HEK293 (cell line): ENCODE results near the gene USP33.

ENCODE experiments used
- GFI1B ChIP-seq: fragments of 450-650 bp; formaldehyde crosslinking; IDR thresholded peaks from 2 replicates; pipeline ENCODE4 v1.5.1; 2016; ENCODE audit warnings: missing biosample characterization, missing genetic modification characterization
- GLIS2 ChIP-seq: fragments of 450-650 bp; formaldehyde crosslinking; IDR thresholded peaks from 2 replicates; pipeline ENCODE4 v1.5.1; 2016; ENCODE audit warnings: missing biosample characterization, missing genetic modification characterization
- HOXD13 ChIP-seq: sonication (generic); formaldehyde crosslinking; IDR thresholded peaks from 2 replicates; pipeline ENCODE4 v1.8.0; 2022; ENCODE audit warnings: missing genetic modification reagents, borderline replicate concordance
- KLF1 ChIP-seq: fragments of 450-650 bp; formaldehyde crosslinking; IDR thresholded peaks from 2 replicates; pipeline ENCODE4 v1.5.1; 2016; ENCODE audit warnings: missing biosample characterization, missing genetic modification characterization
- OVOL3 ChIP-seq: fragments of 450-650 bp; formaldehyde crosslinking; IDR thresholded peaks from 2 replicates; pipeline ENCODE4 v1.5.1; 2016; ENCODE audit warnings: missing biosample characterization, missing genetic modification characterization
- PRDM2 ChIP-seq: fragments of 450-650 bp; formaldehyde crosslinking; IDR thresholded peaks from 2 replicates; pipeline ENCODE4 v1.5.1; 2016; ENCODE audit warnings: missing biosample characterization, missing genetic modification characterization, borderline replicate concordance
- SCRT2 ChIP-seq: fragments of 450-650 bp; formaldehyde crosslinking; IDR thresholded peaks from 2 replicates; pipeline ENCODE4 v1.5.1; 2016; ENCODE audit warnings: missing biosample characterization, missing genetic modification characterization
- SP3 ChIP-seq: fragments of 450-650 bp; formaldehyde crosslinking; IDR thresholded peaks from 2 replicates; pipeline ENCODE4 v1.5.1; 2016; ENCODE audit warnings: missing biosample characterization, missing genetic modification characterization
- ZNF133 ChIP-seq: fragments of 450-650 bp; formaldehyde crosslinking; IDR thresholded peaks from 2 replicates; pipeline ENCODE4 v1.5.1; 2016; ENCODE audit warnings: missing biosample characterization, missing genetic modification characterization
- ZNF157 ChIP-seq: fragments of 450-650 bp; formaldehyde crosslinking; IDR thresholded peaks from 2 replicates; pipeline ENCODE4 v1.5.1; 2016; ENCODE audit warnings: missing biosample characterization, missing genetic modification characterization
- ZNF16 ChIP-seq: fragments of 450-650 bp; formaldehyde crosslinking; IDR thresholded peaks from 2 replicates; pipeline ENCODE4 v1.5.1; 2016; ENCODE audit warnings: low read depth, missing biosample characterization, missing genetic modification characterization
- ZNF174 ChIP-seq: fragments of 450-650 bp; formaldehyde crosslinking; IDR thresholded peaks from 2 replicates; pipeline ENCODE4 v1.5.0; 2017; ENCODE audit warnings: missing biosample characterization, mild to moderate bottlenecking, missing genetic modification characterization
- ZNF214 ChIP-seq: fragments of 450-650 bp; formaldehyde crosslinking; IDR thresholded peaks from 2 replicates; pipeline ENCODE4 v1.5.1; 2017; ENCODE audit warnings: missing biosample characterization, mild to moderate bottlenecking, missing genetic modification characterization, borderline replicate concordance
- ZNF221 ChIP-seq: fragments of 450-650 bp; formaldehyde crosslinking; IDR thresholded peaks from 2 replicates; pipeline ENCODE4 v1.5.1; 2017; ENCODE audit warnings: missing biosample characterization, missing genetic modification characterization, borderline replicate concordance
- ZNF24 ChIP-seq: fragments of 450-650 bp; formaldehyde crosslinking; IDR thresholded peaks from 2 replicates; pipeline ENCODE4 v1.5.1; 2016; ENCODE audit warnings: missing biosample characterization, missing genetic modification characterization
- ZNF335 ChIP-seq: fragments of 450-650 bp; formaldehyde crosslinking; conservative IDR thresholded peaks from 2 replicates; pipeline ENCODE4 v1.5.1; 2016; ENCODE audit warnings: missing biosample characterization, missing genetic modification characterization
- ZNF362 ChIP-seq: fragments of 450-650 bp; formaldehyde crosslinking; IDR thresholded peaks from 2 replicates; pipeline ENCODE4 v1.5.1; 2016; ENCODE audit warnings: missing biosample characterization, missing genetic modification characterization
- ZNF37A ChIP-seq: fragments of 450-650 bp; IDR thresholded peaks from 2 replicates; pipeline ENCODE4 v1.5.1; 2018; ENCODE audit warnings: missing biosample characterization, missing genetic modification characterization
- ZNF398 ChIP-seq: fragments of 450-650 bp; formaldehyde crosslinking; IDR thresholded peaks from 2 replicates; pipeline ENCODE4 v1.5.1; 2017; ENCODE audit warnings: missing biosample characterization, missing genetic modification characterization
- ZNF48 ChIP-seq: fragments of 450-650 bp; formaldehyde crosslinking; IDR thresholded peaks from 2 replicates; pipeline ENCODE4 v1.5.1; 2016; ENCODE audit warnings: missing biosample characterization, missing genetic modification characterization
- ZNF514 ChIP-seq: fragments of 450-650 bp; formaldehyde crosslinking; IDR thresholded peaks from 2 replicates; pipeline ENCODE4 v1.5.1; 2016; ENCODE audit warnings: missing biosample characterization, missing genetic modification characterization
- ZNF555 ChIP-seq: fragments of 450-650 bp; formaldehyde crosslinking; conservative IDR thresholded peaks from 2 replicates; pipeline ENCODE4 v1.5.1; 2017; ENCODE audit warnings: missing biosample characterization, mild to moderate bottlenecking, missing genetic modification characterization, inconsistent platforms
- ZNF585B ChIP-seq: fragments of 450-650 bp; formaldehyde crosslinking; IDR thresholded peaks from 2 replicates; pipeline ENCODE4 v1.5.1; 2016; ENCODE audit warnings: missing biosample characterization, missing genetic modification characterization
- ZNF610 ChIP-seq: fragments of 450-650 bp; formaldehyde crosslinking; IDR thresholded peaks from 2 replicates; pipeline ENCODE4 v1.5.1; 2016; ENCODE audit warnings: missing biosample characterization, missing genetic modification characterization, borderline replicate concordance
- ZNF626 ChIP-seq: fragments of 450-650 bp; sonication (Bioruptor Pico); formaldehyde crosslinking; IDR thresholded peaks from 2 replicates; pipeline ENCODE4 v1.5.1; 2018; ENCODE audit warnings: missing biosample characterization, missing genetic modification characterization, inconsistent platforms
- ZNF639 ChIP-seq: fragments of 450-650 bp; formaldehyde crosslinking; IDR thresholded peaks from 2 replicates; pipeline ENCODE4 v1.5.1; 2016; ENCODE audit warnings: missing biosample characterization, missing genetic modification characterization
- ZNF776 ChIP-seq: fragments of 450-650 bp; formaldehyde crosslinking; IDR thresholded peaks from 2 replicates; pipeline ENCODE4 v1.5.0; 2017; ENCODE audit warnings: missing biosample characterization, missing genetic modification characterization, borderline replicate concordance

USP33 gene

GRCh38 chr1:77682460-77683159, 77.0 kb downstream of the USP33 start, which contains the start of gene ZZZ3 (continued):
- TF ChIP-seq SP3 (tag by site-specific recombination) (peak; percentile 36; the same call in 1 of the 2 replicates), ZNF398 (tag by site-specific recombination) (no peak), ZNF48 (tag by site-specific recombination) (no peak), ZNF585B (tag by site-specific recombination) (no peak), ZNF24 (tag by site-specific recombination) (peak; percentile 90), ZNF157 (tag by site-specific recombination) (no peak), GLIS2 (tag by site-specific recombination) (0 out of 2 replicates have a peak, but pooled peaks have one; percentile 48), ZNF514 (tag by site-specific recombination) (no peak), OVOL3 (tag by site-specific recombination) (peak; percentile 46; the same call in 1 of the 2 replicates), ZNF214 (tag by site-specific recombination) (no peak), PRDM2 (no peak), ZNF626 (tag by site-specific recombination) (no peak), ZNF610 (tag by site-specific recombination) (peak; percentile 18; the same call in 1 of the 2 replicates), ZNF362 (tag by site-specific recombination) (peak; percentile 99), ZNF555 (no peak), ZNF37A (tag by site-specific recombination) (no peak), SCRT2 (tag by site-specific recombination) (0 out of 2 replicates have a peak, but pooled peaks have one; percentile 1), ZNF133 (no peak), ZNF639 (peak; percentile 81), ZNF174 (tag by site-specific recombination) (no peak), ZNF776 (no peak), ZNF16 (tag by site-specific recombination) (no peak), HOXD13 (CRISPR knock-in tag) (no peak), ZNF335 (tag by site-specific recombination) (peak; percentile 84), GFI1B (peak; percentile 68; the same call in 1 of the 2 replicates), KLF1 (tag by site-specific recombination) (no peak; the same call in 1 of the 2 replicates), ZNF221 (tag by site-specific recombination) (no peak)
